ENCODE results near the gene PLAAT3. TPM values are rescaled to one million over a fixed set of nuclear protein-coding genes. Genes with fewer than 3 reads are reported as not detected.
"Not testable (repeated sequence)": the region's sequence is repeated elsewhere in the genome, so short reads cannot be mapped to it uniquely, and the experiment has no call there.

Gene PLAAT3
- total RNA-seq, 1 experiment from 2014 or later = 32.6 TPM

- intact Hi-C loops (cut with micrococcal nuclease; ENCODE audit: unreplicated experiment); in situ Hi-C loops (cut with HindIII; ENCODE audit: low pct_unique_long_range_greater_than_20kb, low sequenced_read_pairs); CTCF ChIA-PET; H3K27me3 ChIP-seq (ENCODE audit: control insufficient read depth, insufficient read depth, low read length); H3K4me1 ChIP-seq (ENCODE audit: control insufficient read depth, insufficient read depth, low read length); H3K27ac ChIP-seq (ENCODE audit: low read length); H3K9me3 ChIP-seq (ENCODE audit: control insufficient read depth, insufficient read depth, low read depth, low read length); H3K36me3 ChIP-seq (ENCODE audit: control insufficient read depth, insufficient read depth, low read length); POLR2A ChIA-PET; DNase-seq (ENCODE audit: low read depth, low spot score); H3K4me3 ChIP-seq (ENCODE audit: low read depth in 2 of 2, low read length in 2 of 2); ATAC-seq; BruUV-seq (replicated peaks): not testable (repeated sequence)
Observed at GRCh38 chr11:63529373-63529772, 84.9 kb downstream of the PLAAT3 start.

DNA sequence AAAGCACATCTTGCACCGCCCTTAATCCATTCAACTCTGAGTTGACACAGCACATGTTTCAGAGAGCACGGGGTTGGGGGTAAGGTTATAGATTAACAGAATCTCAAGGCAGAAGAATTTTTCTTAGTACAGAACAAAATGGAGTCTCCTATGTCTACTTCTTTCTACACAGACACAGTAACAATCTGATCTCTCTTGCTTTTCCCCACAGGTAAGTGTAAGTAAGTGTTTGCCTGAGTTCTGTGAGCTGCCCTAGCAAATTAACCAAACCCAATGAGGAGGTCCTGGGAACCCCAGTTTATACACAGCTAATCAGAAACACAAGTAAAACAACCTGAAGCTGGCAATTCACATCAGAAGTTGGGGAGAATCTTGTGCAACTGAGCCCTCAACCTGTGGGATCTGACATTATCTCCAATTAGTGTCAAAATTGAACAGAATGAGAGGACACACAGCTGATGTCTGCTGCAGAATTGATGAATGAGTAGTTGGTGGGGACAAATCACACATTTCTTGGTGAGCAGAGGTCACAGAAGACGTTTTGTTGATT is 85.4 kb downstream of the PLAAT3 start:
- H3K27me3 ChIP-seq (ENCODE audit: control insufficient read depth, insufficient read depth, low read length); POLR2A ChIA-PET; CTCF ChIA-PET; in situ Hi-C loops (cut with HindIII; ENCODE audit: low pct_unique_long_range_greater_than_20kb, low sequenced_read_pairs); H3K36me3 ChIP-seq (ENCODE audit: control insufficient read depth, insufficient read depth, low read length); H3K9me3 ChIP-seq (ENCODE audit: control insufficient read depth, insufficient read depth, low read depth, low read length); intact Hi-C loops (cut with micrococcal nuclease; ENCODE audit: unreplicated experiment); H3K27ac ChIP-seq (ENCODE audit: low read length); BruUV-seq (replicated peaks); ATAC-seq; H3K4me1 ChIP-seq (ENCODE audit: control insufficient read depth, insufficient read depth, low read length); H3K4me3 ChIP-seq (ENCODE audit: low read depth in 2 of 2, low read length in 2 of 2); DNase-seq (ENCODE audit: low read depth, low spot score): not testable (repeated sequence)

GRCh38 chr11:63528156-63528555 is 86.1 kb downstream of the PLAAT3 start:
- ATAC-seq; H3K27me3 ChIP-seq (ENCODE audit: control insufficient read depth, insufficient read depth, low read length); H3K27ac ChIP-seq (ENCODE audit: low read length); POLR2A ChIA-PET; CTCF ChIA-PET; H3K9me3 ChIP-seq (ENCODE audit: control insufficient read depth, insufficient read depth, low read depth, low read length); H3K4me1 ChIP-seq (ENCODE audit: control insufficient read depth, insufficient read depth, low read length); BruUV-seq (replicated peaks); H3K36me3 ChIP-seq (ENCODE audit: control insufficient read depth, insufficient read depth, low read length); H3K4me3 ChIP-seq (ENCODE audit: low read depth in 2 of 2, low read length in 2 of 2); DNase-seq (ENCODE audit: low read depth, low spot score); intact Hi-C loops (cut with micrococcal nuclease; ENCODE audit: unreplicated experiment); in situ Hi-C loops (cut with HindIII; ENCODE audit: low pct_unique_long_range_greater_than_20kb, low sequenced_read_pairs): not testable (repeated sequence)

DNA sequence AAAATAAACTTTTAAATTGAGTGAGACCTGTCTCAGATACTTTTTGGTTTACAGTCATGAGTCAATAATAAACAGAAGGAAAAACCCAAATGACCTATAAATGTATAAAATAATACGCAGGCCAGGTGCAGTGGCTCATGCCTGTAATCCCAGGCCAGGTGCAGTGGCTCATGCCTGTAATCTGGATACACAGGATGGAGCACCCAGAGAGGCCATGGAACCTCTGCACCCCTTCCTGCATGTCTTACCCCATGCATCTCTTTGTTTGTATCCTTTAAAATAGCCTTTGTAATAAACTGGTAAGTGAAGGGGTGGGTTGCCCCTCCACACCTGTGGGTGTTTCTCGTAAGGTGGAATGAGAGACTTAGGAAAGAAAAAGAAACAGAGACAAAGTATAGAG is 86.6 kb downstream of the PLAAT3 start:
- Histone ChIP-seq H3K27ac (ENCODE audit: low read length) (no peak overlapping the region), H3K36me3 (ENCODE audit: control insufficient read depth, insufficient read depth, low read length) (no peaks in the 10 kb centered on the region), H3K9me3 (ENCODE audit: control insufficient read depth, insufficient read depth, low read depth, low read length) (no peaks in the 10 kb centered on the region; the same call in 1 of the 2 replicates), H3K4me3 (ENCODE audit: low read depth in 2 of 2, low read length in 2 of 2) (no peak overlapping the region), H3K4me1 (ENCODE audit: control insufficient read depth, insufficient read depth, low read length) (no peaks in the 10 kb centered on the region), H3K27me3 (ENCODE audit: control insufficient read depth, insufficient read depth, low read length) (peaks cover 2% of the 10 kb centered on the region; the same call in 1 of the 2 replicates)
- ATAC-seq (no peak), DNase-seq (ENCODE audit: low read depth, low spot score) (no peak)
- ChIA-PET CTCF (no interaction called here), POLR2A (no interaction called here)
- intact Hi-C loops (cut with micrococcal nuclease; ENCODE audit: unreplicated experiment) = no loop called here
- in situ Hi-C loops (cut with HindIII; ENCODE audit: low pct_unique_long_range_greater_than_20kb, low sequenced_read_pairs) = no loop called here
- TF ChIP-seq, protein P1, sequence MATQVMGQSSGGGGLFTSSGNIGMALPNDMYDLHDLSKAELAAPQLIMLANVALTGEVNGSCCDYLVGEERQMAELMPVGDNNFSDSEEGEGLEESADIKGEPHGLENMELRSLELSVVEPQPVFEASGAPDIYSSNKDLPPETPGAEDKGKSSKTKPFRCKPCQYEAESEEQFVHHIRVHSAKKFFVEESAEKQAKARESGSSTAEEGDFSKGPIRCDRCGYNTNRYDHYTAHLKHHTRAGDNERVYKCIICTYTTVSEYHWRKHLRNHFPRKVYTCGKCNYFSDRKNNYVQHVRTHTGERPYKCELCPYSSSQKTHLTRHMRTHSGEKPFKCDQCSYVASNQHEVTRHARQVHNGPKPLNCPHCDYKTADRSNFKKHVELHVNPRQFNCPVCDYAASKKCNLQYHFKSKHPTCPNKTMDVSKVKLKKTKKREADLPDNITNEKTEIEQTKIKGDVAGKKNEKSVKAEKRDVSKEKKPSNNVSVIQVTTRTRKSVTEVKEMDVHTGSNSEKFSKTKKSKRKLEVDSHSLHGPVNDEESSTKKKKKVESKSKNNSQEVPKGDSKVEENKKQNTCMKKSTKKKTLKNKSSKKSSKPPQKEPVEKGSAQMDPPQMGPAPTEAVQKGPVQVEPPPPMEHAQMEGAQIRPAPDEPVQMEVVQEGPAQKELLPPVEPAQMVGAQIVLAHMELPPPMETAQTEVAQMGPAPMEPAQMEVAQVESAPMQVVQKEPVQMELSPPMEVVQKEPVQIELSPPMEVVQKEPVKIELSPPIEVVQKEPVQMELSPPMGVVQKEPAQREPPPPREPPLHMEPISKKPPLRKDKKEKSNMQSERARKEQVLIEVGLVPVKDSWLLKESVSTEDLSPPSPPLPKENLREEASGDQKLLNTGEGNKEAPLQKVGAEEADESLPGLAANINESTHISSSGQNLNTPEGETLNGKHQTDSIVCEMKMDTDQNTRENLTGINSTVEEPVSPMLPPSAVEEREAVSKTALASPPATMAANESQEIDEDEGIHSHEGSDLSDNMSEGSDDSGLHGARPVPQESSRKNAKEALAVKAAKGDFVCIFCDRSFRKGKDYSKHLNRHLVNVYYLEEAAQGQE (IDR thresholded peaks at IDR 0.05; ENCODE audit: insufficient read depth in 1 of 2, low read depth in 2 of 2, low read length in 1 of 2) = no peak
- TF ChIP-seq POLR2AphosphoS5 (IDR thresholded peaks at IDR 0.05; ENCODE audit: low read depth, low read length) = no peak
- TF ChIP-seq SIN3A (IDR thresholded peaks at IDR 0.05; ENCODE audit: borderline replicate concordance, insufficient read depth, low read depth, low read length) = no peak
- TF ChIP-seq, protein P2, sequence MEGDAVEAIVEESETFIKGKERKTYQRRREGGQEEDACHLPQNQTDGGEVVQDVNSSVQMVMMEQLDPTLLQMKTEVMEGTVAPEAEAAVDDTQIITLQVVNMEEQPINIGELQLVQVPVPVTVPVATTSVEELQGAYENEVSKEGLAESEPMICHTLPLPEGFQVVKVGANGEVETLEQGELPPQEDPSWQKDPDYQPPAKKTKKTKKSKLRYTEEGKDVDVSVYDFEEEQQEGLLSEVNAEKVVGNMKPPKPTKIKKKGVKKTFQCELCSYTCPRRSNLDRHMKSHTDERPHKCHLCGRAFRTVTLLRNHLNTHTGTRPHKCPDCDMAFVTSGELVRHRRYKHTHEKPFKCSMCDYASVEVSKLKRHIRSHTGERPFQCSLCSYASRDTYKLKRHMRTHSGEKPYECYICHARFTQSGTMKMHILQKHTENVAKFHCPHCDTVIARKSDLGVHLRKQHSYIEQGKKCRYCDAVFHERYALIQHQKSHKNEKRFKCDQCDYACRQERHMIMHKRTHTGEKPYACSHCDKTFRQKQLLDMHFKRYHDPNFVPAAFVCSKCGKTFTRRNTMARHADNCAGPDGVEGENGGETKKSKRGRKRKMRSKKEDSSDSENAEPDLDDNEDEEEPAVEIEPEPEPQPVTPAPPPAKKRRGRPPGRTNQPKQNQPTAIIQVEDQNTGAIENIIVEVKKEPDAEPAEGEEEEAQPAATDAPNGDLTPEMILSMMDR (IDR thresholded peaks at IDR 0.05) = no peak
- TF ChIP-seq TCF7L2 (IDR thresholded peaks at IDR 0.05; ENCODE audit: low read depth, low read length) = no peak
- no TSS peak for BruUV-seq (replicated peaks)
